Tibial artery (tissue), 4 donors: ENCODE data around the gene ERI3.

Experiments used
- DNase-seq, 2 donors: peaks; one replicate each; pipeline ENCODE4 v3.0.0-alpha.2; 2019
- H3K27ac ChIP-seq, 2 donors: fragments of 200-600 bp; sonication (generic) in 1 of 2; 1 replicate in 1 of 2; 2 replicates in 1 of 2; pipeline ENCODE4 v1.5.1; 2018 to 2019; ENCODE audit warnings: mild to moderate bottlenecking in 1 of 2
- H3K27me3 ChIP-seq, 2 donors: fragments of 200-600 bp; sonication (generic) in 1 of 2; one replicate each; pipeline versions ENCODE4 v1.5.1 to v1.6.0; 2016 to 2019
- H3K36me3 ChIP-seq, 3 donors: fragments of 200-600 bp; sonication (generic) in 2 of 3; one replicate each; pipeline ENCODE4 v1.5.1; 2016 to 2019; ENCODE audit warnings: mild to moderate bottlenecking in 2 of 3
- H3K4me1 ChIP-seq, 4 donors: fragments of 200-600 bp; sonication (generic) in 2 of 4; 1 replicate in 3 of 4; 2 replicates in 1 of 4; pipeline ENCODE4 v1.5.1; 2016 to 2019
- H3K4me3 ChIP-seq, 2 donors: fragments of 200-600 bp; sonication (generic) in 1 of 2; 1 replicate in 1 of 2; 2 replicates in 1 of 2; pipeline ENCODE4 v1.5.1; 2018 to 2019; ENCODE audit warnings: mild to moderate bottlenecking in 2 of 2
- H3K9me3 ChIP-seq, 3 donors: fragments of 200-600 bp; sonication (generic) in 1 of 3; one replicate each; pipeline ENCODE4 v1.5.1; 2016 to 2019
- intact Hi-C: fragments of 100-400 bp; cut with DNase I; formaldehyde crosslinking; loops from one replicate; pipeline ENCODE4 v1.15.0; 2023; ENCODE audit warnings: low total_unique reads
- TF ChIP-seq, protein P1 (sequence below), 2 experiments: fragments of 200-600 bp in 1 of 2; fragments of 450-650 bp in 1 of 2; IDR thresholded peaks; one replicate each; pipeline ENCODE4 v1.5.1; 2017 to 2019; ENCODE audit warnings: antibody characterized with exemption in 2 of 2, mild to moderate bottlenecking in 1 of 2, moderate library complexity in 1 of 2

The ERI3 gene

DNA sequence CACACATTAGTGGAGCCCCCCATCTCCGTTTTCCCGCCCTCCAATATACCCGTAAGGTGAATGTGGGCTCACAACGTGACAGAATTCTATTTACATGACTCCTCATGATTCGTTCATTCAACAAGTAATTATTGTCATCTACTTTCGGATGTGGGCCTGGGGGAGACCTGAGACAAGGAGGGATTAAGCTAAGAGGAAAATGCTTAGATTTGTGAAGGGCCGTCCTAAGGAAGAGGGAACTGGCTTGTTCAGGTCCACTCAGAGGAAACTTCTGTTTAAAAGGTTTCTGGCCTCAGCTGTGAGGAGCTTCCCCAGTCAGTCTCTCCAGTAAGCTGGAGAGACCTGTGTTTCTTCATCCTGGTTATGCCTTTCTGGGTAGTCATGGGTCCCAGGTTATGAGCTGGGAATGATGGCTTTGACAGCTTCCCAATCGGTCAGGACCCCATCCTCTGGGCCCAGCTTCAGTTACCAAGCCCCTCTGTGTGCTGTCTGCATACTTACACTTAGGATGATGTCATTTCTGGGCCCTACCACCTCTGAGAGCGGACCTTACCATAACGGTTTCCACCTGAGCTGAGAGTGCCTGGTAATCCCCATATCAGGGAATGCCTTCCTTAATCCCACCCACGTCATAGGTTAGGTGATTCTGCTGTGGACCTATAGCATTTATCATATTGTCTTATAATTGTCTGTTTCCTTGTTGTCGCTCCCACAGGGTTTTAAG, 687 bp upstream of the ERI3 start:
- H3K9me3 ChIP-seq: no peaks in the 10 kb centered on the region
- H3K4me3 ChIP-seq: peak overlapping the region; percentile 97 to 100
- no peaks in the 10 kb centered on the region for H3K27me3 ChIP-seq
- TF ChIP-seq, protein P1, sequence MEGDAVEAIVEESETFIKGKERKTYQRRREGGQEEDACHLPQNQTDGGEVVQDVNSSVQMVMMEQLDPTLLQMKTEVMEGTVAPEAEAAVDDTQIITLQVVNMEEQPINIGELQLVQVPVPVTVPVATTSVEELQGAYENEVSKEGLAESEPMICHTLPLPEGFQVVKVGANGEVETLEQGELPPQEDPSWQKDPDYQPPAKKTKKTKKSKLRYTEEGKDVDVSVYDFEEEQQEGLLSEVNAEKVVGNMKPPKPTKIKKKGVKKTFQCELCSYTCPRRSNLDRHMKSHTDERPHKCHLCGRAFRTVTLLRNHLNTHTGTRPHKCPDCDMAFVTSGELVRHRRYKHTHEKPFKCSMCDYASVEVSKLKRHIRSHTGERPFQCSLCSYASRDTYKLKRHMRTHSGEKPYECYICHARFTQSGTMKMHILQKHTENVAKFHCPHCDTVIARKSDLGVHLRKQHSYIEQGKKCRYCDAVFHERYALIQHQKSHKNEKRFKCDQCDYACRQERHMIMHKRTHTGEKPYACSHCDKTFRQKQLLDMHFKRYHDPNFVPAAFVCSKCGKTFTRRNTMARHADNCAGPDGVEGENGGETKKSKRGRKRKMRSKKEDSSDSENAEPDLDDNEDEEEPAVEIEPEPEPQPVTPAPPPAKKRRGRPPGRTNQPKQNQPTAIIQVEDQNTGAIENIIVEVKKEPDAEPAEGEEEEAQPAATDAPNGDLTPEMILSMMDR (IDR thresholded peaks at IDR 0.05): no peak
- DNase-seq: no peak
- intact Hi-C loops: no loop called here
- peaks cover 0 to 28% (median 20%) of the 10 kb centered on the region in 4 donors for H3K4me1 ChIP-seq
- H3K27ac ChIP-seq: peak overlapping the region; percentile 85 to 90
- peaks cover 0 to under 1% (median 0%) of the 10 kb centered on the region in 3 donors for H3K36me3 ChIP-seq

GRCh38 chr1:44354268-44354839, 703 bp downstream of the ERI3 start:
- DNase-seq: no peak
- Histone ChIP-seq H3K27ac (peak overlapping the region; percentile 85 to 90), H3K27me3 (no peaks in the 10 kb centered on the region), H3K36me3 (peaks cover 0 to 10% (median 0%) of the 10 kb centered on the region in 3 donors), H3K4me3 (peak overlapping the region; percentile 97 to 100), H3K9me3 (no peaks in the 10 kb centered on the region), H3K4me1 (peaks cover 0 to 28% (median 20%) of the 10 kb centered on the region in 4 donors)
- intact Hi-C loops: no loop called here
- TF ChIP-seq, protein P1 (IDR thresholded peaks at IDR 0.05): no peak

DNA sequence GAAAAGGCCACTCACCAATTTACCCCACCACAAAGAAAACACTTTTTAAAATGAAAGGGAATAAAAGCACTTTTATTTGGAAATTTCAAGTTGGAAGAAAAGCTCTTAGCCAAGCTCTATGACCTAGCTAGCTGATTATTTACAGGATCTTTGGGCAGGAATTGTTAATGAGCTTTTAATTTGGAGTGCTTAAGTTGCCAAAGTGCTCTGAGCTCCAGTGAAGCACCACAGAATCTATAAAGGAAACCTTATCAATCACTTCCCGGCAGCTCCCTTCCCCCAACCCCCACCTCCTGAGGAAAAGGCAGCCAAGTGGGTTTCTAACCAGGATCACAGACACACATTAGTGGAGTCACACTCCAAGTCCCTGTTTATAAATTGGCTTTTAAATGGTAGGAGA, 1.5 kb downstream of the ERI3 start:
- intact Hi-C loops: no loop called here
- no peak for DNase-seq
- H3K4me3 ChIP-seq: no peak overlapping the region

GRCh38 chr1:44351289-44351688, 3.8 kb downstream of the ERI3 start:
- Histone ChIP-seq H3K36me3 (peaks cover 0 to 10% (median 0%) of the 10 kb centered on the region in 3 donors), H3K27me3 (no peaks in the 10 kb centered on the region), H3K4me3 (no peak overlapping the region), H3K9me3 (no peaks in the 10 kb centered on the region), H3K4me1 (peaks cover 0 to 48% (median 26%) of the 10 kb centered on the region in 4 donors), H3K27ac (no peak overlapping the region)
- TF ChIP-seq, protein P1 (IDR thresholded peaks at IDR 0.05): no peak
- intact Hi-C loops: no loop called here
- DNase-seq: no peak

More for the DNA sequence above, 1.5 kb downstream of the ERI3 start:
- TF ChIP-seq, protein P1 (IDR thresholded peaks at IDR 0.05): no peak
- Histone ChIP-seq H3K4me1 (peaks cover 0 to 28% (median 20%) of the 10 kb centered on the region in 4 donors), H3K36me3 (peaks cover 0 to 10% (median 0%) of the 10 kb centered on the region in 3 donors), H3K27ac (no peak overlapping the region), H3K9me3 (no peaks in the 10 kb centered on the region), H3K27me3 (no peaks in the 10 kb centered on the region)

- no peak for DNase-seq
- Histone ChIP-seq H3K4me3 (no peak overlapping the region), H3K27ac (peak overlapping the region; percentile 61 to 67), H3K9me3 (no peaks in the 10 kb centered on the region), H3K36me3 (peaks cover 0 to 10% (median 0%) of the 10 kb centered on the region in 3 donors), H3K4me1 (peaks cover 0 to 48% (median 21%) of the 10 kb centered on the region in 4 donors), H3K27me3 (no peaks in the 10 kb centered on the region)
- TF ChIP-seq, protein P1 (IDR thresholded peaks at IDR 0.05): no peak
- intact Hi-C loops: no loop called here
Measured at GRCh38 chr1:44348061-44348485, 7.0 kb downstream of the ERI3 start.
